Testis (tissue), 2 donors: Measurements from ENCODE around the gene CLCA2.

ENCODE experiments used
- CTCF ChIP-seq, 3 experiments: fragments of 450-650 bp in 2 of 3; fragments of 200-600 bp in 1 of 3; sonication (generic) in 1 of 3; IDR thresholded peaks; one replicate each; pipeline ENCODE4 v1.5.1; 2016 to 2019; ENCODE audit warnings: antibody characterized with exemption in 3 of 3, mild to moderate bottlenecking in 2 of 3, moderate library complexity in 1 of 3
- POLR2A ChIP-seq: fragments of 450-650 bp; IDR thresholded peaks from one replicate; pipeline ENCODE4 v1.6.1; 2017; ENCODE audit warnings: antibody characterized with exemption, mild to moderate bottlenecking, moderate library complexity

GRCh38 chr1:86461482-86461881, 37.5 kb downstream of the CLCA2 start:
- TF ChIP-seq CTCF (IDR thresholded peaks at IDR 0.05) = no peak
- no peak for TF ChIP-seq POLR2A
